22Rv1 (cell line): ENCODE measurements around the gene PAX6.

Source experiments
- H3K27ac ChIP-seq: fragments of 450-650 bp; 2 replicates; pipeline ENCODE4 v1.5.1; 2017
- ZFX ChIP-seq: fragments of 450-650 bp; IDR thresholded peaks from 2 replicates; pipeline ENCODE4 v1.6.1; 2017; ENCODE audit warnings: antibody characterized with exemption, borderline replicate concordance
- TF ChIP-seq, protein P1 (sequence below): fragments of 450-650 bp; IDR thresholded peaks from 2 replicates; pipeline ENCODE4 v1.5.1; 2017; ENCODE audit warnings: mild to moderate bottlenecking

The PAX6 gene

GRCh38 chr11:31799435-31800397 is 11.4 kb downstream of the PAX6 start:
- no peak overlapping the region for H3K27ac ChIP-seq
- TF ChIP-seq, protein P1, sequence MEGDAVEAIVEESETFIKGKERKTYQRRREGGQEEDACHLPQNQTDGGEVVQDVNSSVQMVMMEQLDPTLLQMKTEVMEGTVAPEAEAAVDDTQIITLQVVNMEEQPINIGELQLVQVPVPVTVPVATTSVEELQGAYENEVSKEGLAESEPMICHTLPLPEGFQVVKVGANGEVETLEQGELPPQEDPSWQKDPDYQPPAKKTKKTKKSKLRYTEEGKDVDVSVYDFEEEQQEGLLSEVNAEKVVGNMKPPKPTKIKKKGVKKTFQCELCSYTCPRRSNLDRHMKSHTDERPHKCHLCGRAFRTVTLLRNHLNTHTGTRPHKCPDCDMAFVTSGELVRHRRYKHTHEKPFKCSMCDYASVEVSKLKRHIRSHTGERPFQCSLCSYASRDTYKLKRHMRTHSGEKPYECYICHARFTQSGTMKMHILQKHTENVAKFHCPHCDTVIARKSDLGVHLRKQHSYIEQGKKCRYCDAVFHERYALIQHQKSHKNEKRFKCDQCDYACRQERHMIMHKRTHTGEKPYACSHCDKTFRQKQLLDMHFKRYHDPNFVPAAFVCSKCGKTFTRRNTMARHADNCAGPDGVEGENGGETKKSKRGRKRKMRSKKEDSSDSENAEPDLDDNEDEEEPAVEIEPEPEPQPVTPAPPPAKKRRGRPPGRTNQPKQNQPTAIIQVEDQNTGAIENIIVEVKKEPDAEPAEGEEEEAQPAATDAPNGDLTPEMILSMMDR = no peak
- no peak for TF ChIP-seq ZFX

- TF ChIP-seq, protein P1 = no peak
- no peak for TF ChIP-seq ZFX
- no peak overlapping the region for H3K27ac ChIP-seq
These were observed 12.3 kb downstream of the PAX6 start for GRCh38 chr11:31798554-31799434.

- TF ChIP-seq, protein P1 = no peak
- TF ChIP-seq ZFX = no peak
- no peak overlapping the region for H3K27ac ChIP-seq
These were observed 13.0 kb downstream of the PAX6 start for GRCh38 chr11:31798057-31798553.

DNA sequence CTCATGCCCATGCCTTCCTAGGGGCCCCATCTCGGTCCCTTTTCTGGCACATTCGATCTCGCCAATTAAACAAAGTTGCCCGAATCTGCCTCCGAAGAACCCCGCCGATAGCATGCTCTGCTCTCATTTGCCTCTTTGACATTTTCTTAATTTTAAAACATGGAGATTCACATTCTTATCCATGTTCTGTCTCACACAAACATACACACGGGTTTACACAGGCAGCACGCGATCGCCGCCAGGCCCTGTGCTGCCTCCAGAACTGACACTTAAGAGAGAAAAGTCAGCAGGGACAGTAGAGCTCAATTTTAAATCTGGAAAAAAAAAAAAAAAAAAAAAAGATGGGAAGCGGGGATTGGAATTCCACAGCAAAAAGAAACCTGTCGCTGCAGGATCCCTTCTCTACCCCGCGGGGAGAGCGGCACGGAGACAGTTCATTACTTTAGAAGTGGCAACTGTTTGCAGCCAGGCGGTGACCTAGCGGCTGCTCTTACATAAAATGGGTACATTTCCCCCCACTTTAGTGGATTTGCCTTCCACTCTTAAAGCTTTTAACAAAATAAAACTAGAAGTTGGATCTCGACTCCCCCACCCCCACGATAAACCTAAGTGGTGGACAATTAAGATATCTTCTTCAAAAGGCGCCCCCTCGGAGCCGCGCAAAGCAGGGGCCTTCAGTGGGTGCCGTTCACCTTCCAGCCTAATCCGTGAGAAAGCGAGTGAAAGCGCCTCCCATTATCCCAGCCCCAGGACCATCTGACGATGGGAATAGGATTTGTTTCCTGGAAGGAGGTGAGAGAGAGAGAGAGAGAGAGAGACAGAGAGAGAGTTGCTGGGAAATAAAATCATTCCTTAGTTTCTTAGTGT is 13.7 kb downstream of the PAX6 start:
- TF ChIP-seq, protein P1 = no peak
- no peak for TF ChIP-seq ZFX
- H3K27ac ChIP-seq = no peak overlapping the region

- TF ChIP-seq, protein P1 = no peak
- no peak for TF ChIP-seq ZFX
- H3K27ac ChIP-seq = no peak overlapping the region
These were observed 14.5 kb downstream of the PAX6 start for GRCh38 chr11:31796499-31797189.
